Measurements from ENCODE around the gene ZNF540.
"Not testable (repeated sequence)": the region's sequence is repeated elsewhere in the genome, so short reads cannot be mapped to it uniquely, and the experiment has no call there.

ZNF540 gene

GRCh38 chr19:37594304-37594981 lies at the start of gene ZNF540, which contains the start of gene ZNF571:
Gene ZNF540 (plus strand): TSS chr19:37594876. CDS start chr19:37598448, 3,572 bp downstream.
Gene ZNF571 (minus strand): TSS chr19:37594792. CDS start chr19:37586676, 8,116 bp downstream.
- DNase-seq (ENCODE audit: low read depth): peak; percentile 32

- no peak for DNase-seq (ENCODE audit: low read depth)
Observed at GRCh38 chr19:37551129-37551993, 43.3 kb upstream of the ZNF540 start.

- DNase-seq (ENCODE audit: low read depth): no peak
Observed at GRCh38 chr19:37563518-37563917, 31.2 kb upstream of the ZNF540 start.

GRCh38 chr19:37564624-37565369 lies 29.9 kb upstream of the ZNF540 start:
- DNase-seq (ENCODE audit: low read depth): no peak

- no peak for DNase-seq (ENCODE audit: low read depth)
Observed at GRCh38 chr19:37565370-37565669, 29.4 kb upstream of the ZNF540 start.

GRCh38 chr19:37572203-37572602 lies 22.5 kb upstream of the ZNF540 start:
- DNase-seq (ENCODE audit: low read depth): no peak

GRCh38 chr19:37583340-37583739 lies 11.3 kb upstream of the ZNF540 start:
- DNase-seq (ENCODE audit: low read depth): no peak

GRCh38 chr19:37593996-37594303 lies 726 bp upstream of the ZNF540 start:
- DNase-seq (ENCODE audit: low read depth): no peak

- no peak for DNase-seq (ENCODE audit: low read depth)
Observed at GRCh38 chr19:37594982-37595382, 306 bp downstream of the ZNF540 start.

- DNase-seq (ENCODE audit: low read depth): no peak
Observed at GRCh38 chr19:37635076-37636056, 40.7 kb downstream of the ZNF540 start.

- DNase-seq (ENCODE audit: low read depth): no peak
Observed at GRCh38 chr19:37654118-37654517, 59.4 kb downstream of the ZNF540 start.

- DNase-seq (ENCODE audit: low read depth): no peak
Observed at GRCh38 chr19:37654629-37655300, 60.1 kb downstream of the ZNF540 start.

GRCh38 chr19:37655301-37655688 lies 60.6 kb downstream of the ZNF540 start, which contains the start of gene ZFP30:
Gene ZFP30 (minus strand): TSS chr19:37655465. CDS start chr19:37647822, 7,643 bp downstream.
- no peak for DNase-seq (ENCODE audit: low read depth)

- peak; percentile 30 for DNase-seq (ENCODE audit: low read depth)
Observed at GRCh38 chr19:37655689-37656371, 61.2 kb downstream of the ZNF540 start.

GRCh38 chr19:37657157-37657556 lies 62.5 kb downstream of the ZNF540 start:
- DNase-seq (ENCODE audit: low read depth): not testable (repeated sequence)
